HepG2 (cell line): Measurements from ENCODE around the gene ZFAND3. TPM values are rescaled to one million over a fixed set of nuclear protein-coding genes. Genes with fewer than 3 reads are reported as not detected.

ENCODE experiments used
- ATAC-seq: fragments of 200-7000 bp; cut with Tn5 transposase; 3 replicates; pipeline ENCODE4 v1.9.1; 2020; ENCODE audit warnings: mild to moderate bottlenecking, moderate library complexity
- BruUV-seq: library from RNA; stranded (reverse); fragments of 400-500 nt; replicated peaks from 2 replicates; lab custom pipeline; 2021; lab: Mats Ljungman, UMichigan
- CTCF ChIA-PET: fragments of 300-600 bp; formaldehyde crosslinking; extraction: SDS; loops from one replicate; lab custom pipeline; 2021; ENCODE audit warnings: low total read pairs, inconsistent platforms, low intra/inter-chr PET ratio; lab: Yijun Ruan, JAX
- POLR2A ChIA-PET: fragments of 350-600 bp; sonication (Branson Sonifier 250); formaldehyde crosslinking; loops from one replicate; lab custom pipeline; 2020; ENCODE audit warnings: antibody characterized with exemption, inconsistent platforms; lab: Yijun Ruan, JAX
- DNase-seq: peaks from one replicate; pipeline ENCODE4 v3.0.0-alpha.2; 2015; ENCODE audit warnings: low spot score
- FAIRE-seq: peaks from 3 replicates; lab custom pipeline; 2011; peaks lifted over from hg19 to GRCh38; lab: Jason Lieb, UNC
- H2AFZ ChIP-seq: one replicate; pipeline ENCODE4 v1.6.1; 2011; ENCODE audit warnings: low read length, inconsistent platforms
- H3K27ac ChIP-seq: fragments of 300-600 bp; 3 replicates; pipeline ENCODE4 v1.8.0; 2011; ENCODE audit warnings: mixed run types, mild to moderate bottlenecking, mixed read lengths, low read length, inconsistent platforms; ENCODE audit not compliant: insufficient read depth; ENCODE audit errors: extremely low read length
- H3K27me3 ChIP-seq, 2 experiments: fragments of 200-600 bp in 1 of 2; 2 replicates in 1 of 2; 3 replicates in 1 of 2; pipeline versions ENCODE4 v1.6.0 to v1.8.0; 2011; ENCODE audit warnings: low read length in 2 of 2, mild to moderate bottlenecking in 2 of 2, moderate library complexity in 2 of 2, inconsistent platforms in 1 of 2; ENCODE audit not compliant: insufficient read depth in 2 of 2, control insufficient read depth in 1 of 2
- H3K36me3 ChIP-seq, 2 experiments: fragments of 200-600 bp in 1 of 2; replicated peaks in 1 of 2; 2 replicates in 1 of 2; 3 replicates in 1 of 2; pipeline versions ENCODE4 v1.5.1 to v1.8.0; 2011; ENCODE audit warnings: low read length in 2 of 2, inconsistent platforms in 1 of 2; ENCODE audit not compliant: insufficient read depth in 2 of 2, control insufficient read depth in 1 of 2
- H3K4me1 ChIP-seq: 2 replicates; pipeline ENCODE4 v1.5.1; 2012; ENCODE audit warnings: low read length, inconsistent platforms; ENCODE audit not compliant: insufficient read depth
- H3K4me2 ChIP-seq: 2 replicates; pipeline ENCODE4 v1.6.0; 2011; ENCODE audit warnings: low read depth, low read length, inconsistent platforms
- H3K4me3 ChIP-seq, 3 experiments: fragments of 200-600 bp in 1 of 3; sonication (generic), shearing (Covaris generic) in 1 of 3; replicated peaks in 1 of 3; 2 replicates each; pipeline ENCODE4 v1.5.1; 2011 to 2016; ENCODE audit warnings: low read length in 3 of 3, inconsistent platforms in 2 of 3, low read depth in 2 of 3, mild to moderate bottlenecking in 2 of 3, control low read depth in 1 of 3, mixed read lengths in 1 of 3; ENCODE audit not compliant: insufficient read depth in 1 of 3
- H3K79me2 ChIP-seq: one replicate; pipeline ENCODE4 v1.6.1; 2011; ENCODE audit warnings: low read length, inconsistent platforms; ENCODE audit not compliant: insufficient read depth
- H3K9ac ChIP-seq: 2 replicates; pipeline ENCODE4 v1.6.0; 2011; ENCODE audit warnings: mild to moderate bottlenecking, low read depth, low read length, inconsistent platforms; ENCODE audit not compliant: insufficient read depth
- H3K9me3 ChIP-seq: 2 replicates; pipeline ENCODE4 v1.5.1; 2012; ENCODE audit warnings: mild to moderate bottlenecking, low read length
- H4K20me1 ChIP-seq: 2 replicates; pipeline ENCODE4 v1.6.0; 2011; ENCODE audit warnings: inconsistent platforms, mild to moderate bottlenecking, low read length, moderate library complexity; ENCODE audit not compliant: insufficient read depth
- ADNP ChIP-seq: sonication (generic); formaldehyde crosslinking; IDR thresholded peaks from 2 replicates; pipeline ENCODE4 v1.4.0; 2020; ENCODE audit warnings: missing genetic modification reagents
- CHD4 ChIP-seq: fragments of 200-600 bp; sonication (generic); IDR thresholded peaks from 2 replicates; pipeline ENCODE4 v1.7.0; 2017; ENCODE audit warnings: mild to moderate bottlenecking, low read length, borderline replicate concordance
- ELF3 ChIP-seq: IDR thresholded peaks from 2 replicates; pipeline ENCODE4 v1.6.1; 2016; ENCODE audit warnings: missing genetic modification reagents, missing compliant biosample characterization
- ELK4 ChIP-seq: sonication (generic); formaldehyde crosslinking; IDR thresholded peaks from 2 replicates; pipeline ENCODE4 v1.9.0; 2021; ENCODE audit warnings: missing genetic modification reagents, borderline replicate concordance
- GTF2F1 ChIP-seq: fragments of 150-350 bp; IDR thresholded peaks from 2 replicates; pipeline ENCODE4 v1.6.1; 2014; ENCODE audit warnings: low read length
- HNRNPLL ChIP-seq: fragments of 200-400 bp; formaldehyde crosslinking; IDR thresholded peaks from 2 replicates; pipeline ENCODE4 v1.6.1; 2017; ENCODE audit warnings: mild to moderate bottlenecking, low read depth, low read length; ENCODE audit not compliant: poor library complexity, severe bottlenecking
- IRX3 ChIP-seq: sonication (generic); formaldehyde crosslinking; IDR thresholded peaks from 2 replicates; pipeline ENCODE4 v1.8.1; 2023; ENCODE audit warnings: mild to moderate bottlenecking, low read depth, missing genetic modification reagents, borderline replicate concordance
- LCORL ChIP-seq, 2 experiments: fragments of 450-650 bp in 1 of 2; sonication (generic) in 1 of 2; formaldehyde crosslinking in 1 of 2; IDR thresholded peaks; 2 replicates each; pipeline versions ENCODE4 v1.5.0 to v1.6.1; 2017 to 2020; ENCODE audit warnings: antibody characterized with exemption in 1 of 2, missing genetic modification reagents in 1 of 2
- MIER2 ChIP-seq: IDR thresholded peaks from 2 replicates; pipeline ENCODE4 v1.6.1; 2016; ENCODE audit warnings: missing biosample characterization, missing genetic modification reagents
- NFKB2 ChIP-seq: sonication (generic); formaldehyde crosslinking; IDR thresholded peaks from 2 replicates; pipeline ENCODE4 v1.4.0; 2020; ENCODE audit warnings: missing genetic modification reagents, borderline replicate concordance
- SALL1 ChIP-seq: sonication (generic); formaldehyde crosslinking; IDR thresholded peaks from 2 replicates; pipeline ENCODE4 v1.8.0; 2022; ENCODE audit warnings: mild to moderate bottlenecking, missing genetic modification reagents
- SNAI1 ChIP-seq: sonication (generic); formaldehyde crosslinking; IDR thresholded peaks from 2 replicates; pipeline ENCODE4 v1.5.0; 2020; ENCODE audit warnings: mild to moderate bottlenecking, missing genetic modification reagents, borderline replicate concordance
- ZNF512 ChIP-seq: sonication (generic); formaldehyde crosslinking; IDR thresholded peaks from 2 replicates; pipeline ENCODE4 v1.4.0; 2020; ENCODE audit warnings: mild to moderate bottlenecking, missing genetic modification reagents
- ZNF546 ChIP-seq: sonication (generic); formaldehyde crosslinking; conservative IDR thresholded peaks from 2 replicates; pipeline ENCODE4 v1.8.1; 2023; ENCODE audit warnings: mild to moderate bottlenecking, missing genetic modification reagents
- ZNF670 ChIP-seq: sonication (generic); formaldehyde crosslinking; IDR thresholded peaks from 2 replicates; pipeline ENCODE4 v1.8.0; 2022; ENCODE audit warnings: mild to moderate bottlenecking, missing genetic modification reagents, borderline replicate concordance
- WGBS: methylation state at CpG from one replicate; pipeline ENCODE4 v1.1.6; 2017; ENCODE audit warnings: low lambda C conversion rate; 5-methylcytosine and 5-hydroxymethylcytosine counted together
- in situ Hi-C: cut with HindIII; loops from 2 replicates; pipeline ENCODE4 v1.10.0; 2017; ENCODE audit warnings: low pct_unique_long_range_greater_than_20kb; ENCODE audit not compliant: extremely low pct_ligation_motif_present
- intact Hi-C: fragments of 100-400 bp; cut with micrococcal nuclease; formaldehyde crosslinking; loops from one replicate; pipeline ENCODE4 v1.10.0; 2022; ENCODE audit not compliant: unreplicated experiment
- polyA plus RNA-seq, 8 experiments: library from polyadenylated mRNA; depleted of rRNA in 3 of 8; stranded (reverse) in 7 of 8; unstranded in 1 of 8; fragments of >200 nt; fragmentation: Illumina TruSeq in 4 of 8; extraction: Trizol in 4 of 8; gene quantifications; 2 replicates each; pipeline versions ENCODE4 v1.2.1 to v1.2.3, GENCODE V29; 2011 to 2016; ENCODE audit warnings: low read depth in 4 of 8, missing spikeins in 1 of 8, mixed read lengths in 1 of 8; ENCODE audit not compliant: insufficient read depth in 1 of 8
- total RNA-seq, 5 experiments: library from RNA; depleted of rRNA; stranded (reverse); fragments of >200 nt; fragmentation: Illumina TruSeq; extraction: Trizol; gene quantifications; 2 replicates each; pipeline ENCODE4 v1.2.3, GENCODE V29; 2016; ENCODE audit warnings: low read depth in 1 of 5

Gene ZFAND3
- total and polyA plus RNA-seq, 2 of the 13 experiments (the other 11 are each of a cell fraction or from before 2014, with no cell fraction given): 16.4 to 17.1 TPM

DNA sequence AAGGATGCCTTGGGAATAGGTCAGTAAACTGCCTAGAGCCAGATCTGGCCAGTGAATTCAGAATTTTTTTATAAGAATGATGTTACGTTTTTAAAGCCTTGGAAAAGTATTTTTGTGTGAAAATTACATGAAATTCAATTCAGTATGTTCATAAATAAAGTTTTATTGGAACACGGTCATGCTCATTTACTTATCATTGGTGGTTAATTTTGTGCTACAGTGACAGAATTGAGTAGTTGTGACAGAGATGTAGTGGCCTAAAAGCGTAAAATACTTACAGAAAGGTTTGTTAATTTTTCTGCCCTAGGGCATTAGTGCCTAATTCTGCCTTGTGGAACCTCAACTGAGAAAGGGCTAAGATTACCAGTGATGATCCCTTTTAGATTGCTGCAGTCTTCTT, 28.2 kb downstream of the ZFAND3 start:
- WGBS: 97% methylated on average over 3 of the region's 3 CpGs
- Histone ChIP-seq H3K27me3 (no peaks in the 10 kb centered on the region), H3K36me3 (no peaks in the 10 kb centered on the region; a peak in 1 of 5 replicates), H3K4me1 (peaks cover 37% of the 10 kb centered on the region), H3K27ac (no peak overlapping the region), H3K9me3 (no peaks in the 10 kb centered on the region), H4K20me1 (peaks cover 21% of the 10 kb centered on the region), H3K4me2 (no peak overlapping the region), H3K4me3 (no peak overlapping the region), H2AFZ (no peak overlapping the region), H3K9ac (no peak overlapping the region), H3K79me2 (peaks cover 74% of the 10 kb centered on the region)
- ChIA-PET CTCF (no interaction called here), POLR2A (no interaction called here)
- DNase-seq: no peak
- TF ChIP-seq ADNP (CRISPR knock-in tag) (no peak), LCORL (IDR thresholded peaks at IDR 0.05) (no peak), LCORL (CRISPR knock-in tag; IDR thresholded peaks at IDR 0.05) (no peak), GTF2F1 (no peak), ZNF546 (CRISPR knock-in tag) (no peak), CHD4 (no peak), ZNF670 (CRISPR knock-in tag) (no peak), SALL1 (CRISPR knock-in tag) (no peak)
- intact Hi-C loops: no loop called here
- ATAC-seq: no peak
- BruUV-seq: no TSS peak
- no peak for FAIRE-seq
- in situ Hi-C loops: no loop called here

DNA sequence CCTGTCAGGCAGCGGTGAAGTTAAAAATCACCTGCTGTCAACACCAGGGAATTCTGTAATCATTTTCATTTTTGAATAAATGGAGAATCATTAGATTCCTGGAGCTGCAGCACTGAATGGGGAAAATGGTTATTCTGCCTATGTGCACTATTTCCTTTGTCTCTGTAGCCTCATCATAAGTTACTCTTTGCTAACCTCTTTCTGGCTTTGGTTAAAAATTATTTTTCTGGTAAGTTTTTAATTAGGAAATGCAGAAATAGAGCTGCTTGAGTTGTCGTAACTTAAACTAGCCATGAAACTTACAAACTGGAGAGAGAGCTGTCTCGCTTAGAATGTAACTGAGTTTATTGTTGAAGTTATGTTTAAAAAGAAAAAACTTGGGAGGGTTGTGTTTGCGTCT, 28.8 kb downstream of the ZFAND3 start:
- H3K4me1 ChIP-seq: peaks cover 34% of the 10 kb centered on the region
- ATAC-seq (no peak), DNase-seq (no peak), FAIRE-seq (no peak)
- peaks cover 21% of the 10 kb centered on the region for H4K20me1 ChIP-seq
- no peak overlapping the region for H3K4me3 ChIP-seq
- no peaks in the 10 kb centered on the region for H3K27me3 ChIP-seq
- no TSS peak for BruUV-seq
- intact Hi-C loops: no loop called here
- 97% methylated on average over 4 of the region's 4 CpGs for WGBS
- no peaks in the 10 kb centered on the region; a peak in 1 of 5 replicates for H3K36me3 ChIP-seq
- H3K9me3 ChIP-seq: no peaks in the 10 kb centered on the region
- H3K9ac ChIP-seq: no peak overlapping the region
- H2AFZ ChIP-seq: no peak overlapping the region
- in situ Hi-C loops: no loop called here
- ChIA-PET POLR2A (interaction anchor here (1.5 kb wide), 1 partner anchor 28 kb away, joined by 4 read pairs; the partner anchor contains the start of gene ZFAND3), CTCF (no interaction called here)
- H3K79me2 ChIP-seq: peaks cover 78% of the 10 kb centered on the region
- H3K4me2 ChIP-seq: no peak overlapping the region
- H3K27ac ChIP-seq: no peak overlapping the region
- TF ChIP-seq ELF3 (CRISPR knock-in tag) (no peak), ELK4 (CRISPR knock-in tag) (no peak), SNAI1 (CRISPR knock-in tag) (no peak), NFKB2 (CRISPR knock-in tag) (no peak), IRX3 (CRISPR knock-in tag) (no peak), MIER2 (CRISPR knock-in tag) (no peak), HNRNPLL (no peak), ZNF512 (CRISPR knock-in tag) (no peak)
